ENCODE measurements around the gene CSAD.

The CSAD gene, protein sequence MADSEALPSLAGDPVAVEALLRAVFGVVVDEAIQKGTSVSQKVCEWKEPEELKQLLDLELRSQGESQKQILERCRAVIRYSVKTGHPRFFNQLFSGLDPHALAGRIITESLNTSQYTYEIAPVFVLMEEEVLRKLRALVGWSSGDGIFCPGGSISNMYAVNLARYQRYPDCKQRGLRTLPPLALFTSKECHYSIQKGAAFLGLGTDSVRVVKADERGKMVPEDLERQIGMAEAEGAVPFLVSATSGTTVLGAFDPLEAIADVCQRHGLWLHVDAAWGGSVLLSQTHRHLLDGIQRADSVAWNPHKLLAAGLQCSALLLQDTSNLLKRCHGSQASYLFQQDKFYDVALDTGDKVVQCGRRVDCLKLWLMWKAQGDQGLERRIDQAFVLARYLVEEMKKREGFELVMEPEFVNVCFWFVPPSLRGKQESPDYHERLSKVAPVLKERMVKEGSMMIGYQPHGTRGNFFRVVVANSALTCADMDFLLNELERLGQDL

DNA sequence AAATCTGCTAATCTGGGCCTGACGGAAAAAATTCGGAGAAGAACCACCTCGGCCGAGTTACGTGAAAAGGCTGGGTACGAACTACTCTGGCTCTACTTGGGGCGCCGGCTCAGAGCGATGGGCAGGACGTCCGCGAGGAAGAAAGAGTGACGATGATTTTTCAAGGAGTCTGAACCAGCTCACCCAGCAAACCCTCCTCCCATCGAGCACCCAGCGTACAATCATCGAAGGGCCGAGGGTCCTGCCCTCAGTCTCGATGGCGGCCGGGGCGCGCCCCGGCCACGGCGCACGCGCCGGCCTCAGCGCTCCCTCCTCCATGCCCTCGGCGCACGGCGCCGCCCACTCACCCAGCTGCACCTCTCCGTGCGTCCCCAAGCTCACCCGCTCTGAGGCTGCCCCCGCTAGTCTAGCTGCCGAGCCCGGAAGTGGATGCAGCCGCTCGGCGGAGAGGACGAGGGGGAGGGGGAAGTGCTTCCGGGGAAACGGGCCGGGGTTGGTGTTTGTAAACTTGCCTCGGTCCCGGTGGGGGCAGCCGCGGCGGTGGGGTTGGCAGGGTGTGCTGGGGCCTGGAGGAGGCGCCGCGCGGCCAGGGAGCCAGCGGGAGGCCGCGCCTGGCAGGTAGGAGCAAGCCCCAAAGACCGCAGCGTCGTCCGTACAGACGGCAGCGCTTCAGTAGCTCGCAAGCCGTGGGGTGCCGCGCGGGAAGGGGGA is at the start of gene CSAD, which contains the start of gene ZNF740:
TSS of gene CSAD (minus strand) at position 706 of the 711 bp plus-strand sequence. CDS start 7,455 bp downstream, outside the sequence.
TSS of gene ZNF740 (plus strand) at position 503 of the 711 bp plus-strand sequence. CDS start 1,262 bp downstream, outside the sequence.
- DNase-seq (ENCODE audit: extremely low read depth in 1 of 2, low read depth in 1 of 2) = peak; percentile 94 to 96

DNA sequence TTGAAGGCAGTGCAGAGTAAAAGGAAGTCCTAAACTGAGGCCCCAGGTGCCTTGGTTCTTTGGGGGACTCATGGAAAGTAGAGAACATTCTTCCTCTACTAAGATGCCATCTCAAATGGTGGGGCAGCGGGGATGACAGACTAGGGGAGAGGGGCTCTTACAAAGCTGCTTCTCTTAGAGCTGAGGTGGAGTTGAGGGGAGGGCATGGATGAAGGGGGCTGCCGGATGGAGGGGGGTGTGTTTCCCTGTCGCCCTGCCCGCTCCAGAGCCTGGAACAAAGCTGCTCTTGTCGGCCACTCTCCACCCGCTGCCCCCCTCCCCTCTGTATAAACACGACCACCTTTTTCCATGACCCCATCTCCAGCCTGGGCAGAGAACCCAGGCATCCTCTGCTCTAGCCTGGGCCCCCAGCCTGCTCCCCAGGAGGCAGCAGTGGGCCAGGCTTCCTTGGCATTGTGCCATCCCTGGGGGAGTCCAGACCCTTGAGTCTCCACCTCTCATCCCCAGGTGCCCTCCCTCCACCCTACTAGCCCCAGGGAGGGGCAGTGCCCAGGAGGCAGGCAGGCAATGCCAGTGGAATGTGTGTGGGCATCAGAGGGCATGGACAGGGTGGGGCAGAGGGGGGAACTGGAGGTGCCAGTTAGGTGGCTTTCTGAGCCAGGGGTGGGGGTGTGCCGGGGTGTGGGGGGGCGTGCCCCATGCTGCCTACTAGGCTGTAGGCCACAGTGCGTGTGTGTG is 49.6 kb upstream of the CSAD start:
- DNase-seq (ENCODE audit: extremely low read depth in 1 of 2, low read depth in 1 of 2) = no peak

DNA sequence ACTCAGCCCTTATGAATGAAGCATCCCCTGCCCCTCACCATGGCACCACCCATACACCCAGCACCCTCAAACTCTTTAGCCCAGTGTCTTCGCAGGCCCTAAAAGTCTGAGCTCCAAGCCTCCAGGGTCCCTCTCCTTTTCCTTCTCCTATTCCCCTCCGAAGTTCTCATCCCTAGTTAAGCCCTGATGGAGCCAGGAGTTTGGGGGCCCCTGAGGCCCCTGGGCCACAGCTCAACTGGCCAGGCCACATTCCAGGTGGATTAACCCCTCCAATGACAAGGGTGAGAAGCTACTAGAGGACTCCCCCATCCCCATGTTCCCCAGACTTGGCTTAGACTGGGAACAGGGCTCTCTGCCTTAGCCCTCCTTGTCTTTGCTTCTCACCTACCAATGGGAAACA is 48.7 kb upstream of the CSAD start:
- no peak for DNase-seq (ENCODE audit: extremely low read depth in 1 of 2, low read depth in 1 of 2)

DNA sequence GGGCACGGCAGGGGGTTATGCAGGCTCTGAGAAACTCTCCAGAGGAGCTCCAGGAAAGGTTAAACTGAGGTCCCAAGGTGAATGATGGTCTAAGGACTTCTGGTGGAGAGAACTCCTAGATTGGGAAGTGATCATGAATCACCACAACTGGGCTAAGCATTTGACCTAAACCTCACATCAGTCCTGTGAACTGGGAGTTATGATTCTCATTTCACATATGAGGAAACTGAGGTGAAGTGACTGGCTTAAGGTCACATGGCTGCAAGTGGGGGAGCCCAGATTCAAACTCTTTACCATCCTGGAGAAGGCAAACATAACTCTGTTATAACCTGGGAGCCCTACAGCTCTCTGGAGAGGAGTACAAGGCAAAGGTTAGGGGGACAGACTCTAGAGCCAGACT is 47.1 kb upstream of the CSAD start:
- no peak for DNase-seq (ENCODE audit: extremely low read depth in 1 of 2, low read depth in 1 of 2)

DNA sequence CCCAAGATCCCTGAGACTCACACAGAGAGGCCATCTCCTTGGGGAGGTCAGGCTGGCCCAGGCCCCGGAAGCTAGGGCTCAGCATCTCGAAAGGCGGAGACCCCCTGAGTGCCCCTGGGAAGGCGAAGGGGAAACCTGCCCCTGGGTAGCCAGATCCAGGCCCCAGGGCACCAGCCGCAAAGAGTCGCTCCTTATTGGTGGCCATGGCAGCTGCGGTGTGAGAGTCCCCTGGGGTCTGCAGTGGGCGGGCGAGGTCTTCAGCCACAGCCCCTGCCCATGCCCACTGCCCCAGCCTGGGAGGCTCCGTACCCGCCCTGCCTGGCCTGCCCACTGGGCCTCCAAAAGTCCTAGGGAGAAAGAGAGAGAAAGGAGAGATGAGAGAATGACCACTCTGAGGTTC is 46.6 kb upstream of the CSAD start:
- DNase-seq (ENCODE audit: extremely low read depth in 1 of 2, low read depth in 1 of 2) = no peak

DNA sequence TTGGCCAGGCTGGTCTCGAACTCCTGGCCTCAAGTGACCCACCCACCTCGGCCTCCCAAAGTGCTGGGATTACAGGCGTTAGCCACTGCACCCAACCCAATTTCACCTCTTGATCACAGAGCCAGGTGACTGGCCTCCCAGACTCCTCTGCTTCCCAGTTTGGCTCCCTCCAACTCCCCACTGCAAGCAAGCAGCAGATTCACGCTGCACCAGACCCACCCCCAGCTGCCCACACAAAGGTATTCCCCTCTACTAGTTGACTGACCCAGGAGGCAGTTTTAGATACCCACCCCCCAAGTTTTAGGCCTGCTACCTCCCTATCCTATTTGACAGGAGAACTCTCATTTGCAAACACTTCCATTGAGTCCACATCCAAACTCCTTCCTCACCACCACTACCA is 46.1 kb upstream of the CSAD start:
- DNase-seq (ENCODE audit: extremely low read depth in 1 of 2, low read depth in 1 of 2) = no peak

DNA sequence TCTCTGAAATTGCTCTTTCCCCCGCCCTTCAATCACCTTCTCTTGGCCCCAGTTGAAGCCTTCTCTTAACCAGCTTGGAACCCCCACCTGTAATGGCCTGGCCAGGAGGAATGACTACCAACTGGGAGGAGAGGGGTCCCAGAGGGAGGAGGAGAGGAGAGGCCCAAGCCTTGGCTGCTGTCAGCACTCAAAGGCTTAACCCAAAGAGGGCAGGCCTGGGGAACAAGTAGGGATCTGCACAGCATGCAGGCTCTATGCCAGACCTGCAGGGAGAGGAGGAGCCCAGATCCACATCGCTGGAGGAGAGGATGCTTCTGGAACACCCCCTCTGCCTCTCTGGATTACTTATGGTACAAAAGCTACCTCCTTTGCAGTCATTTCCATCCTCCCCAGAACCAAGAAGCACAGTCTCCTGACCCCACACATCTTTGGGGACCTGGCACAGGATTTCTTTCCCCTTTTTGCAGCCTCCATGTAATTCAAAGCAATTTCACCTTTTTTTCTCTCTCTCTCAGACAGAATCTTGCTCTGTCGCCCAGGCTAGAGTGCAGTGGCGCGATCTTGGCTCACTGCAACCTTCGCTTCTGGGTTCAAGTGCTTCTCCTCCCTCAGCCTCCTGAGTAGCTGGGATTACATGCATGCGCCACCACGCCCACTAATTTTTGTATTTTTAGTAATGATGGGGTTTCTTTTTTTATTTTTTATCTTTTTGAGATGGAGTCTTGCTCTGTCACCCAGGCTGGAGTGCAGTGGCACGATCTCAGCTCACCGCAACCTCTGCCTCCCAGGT is 45.1 kb upstream of the CSAD start:
- DNase-seq (ENCODE audit: extremely low read depth in 1 of 2, low read depth in 1 of 2) = no peak

DNA sequence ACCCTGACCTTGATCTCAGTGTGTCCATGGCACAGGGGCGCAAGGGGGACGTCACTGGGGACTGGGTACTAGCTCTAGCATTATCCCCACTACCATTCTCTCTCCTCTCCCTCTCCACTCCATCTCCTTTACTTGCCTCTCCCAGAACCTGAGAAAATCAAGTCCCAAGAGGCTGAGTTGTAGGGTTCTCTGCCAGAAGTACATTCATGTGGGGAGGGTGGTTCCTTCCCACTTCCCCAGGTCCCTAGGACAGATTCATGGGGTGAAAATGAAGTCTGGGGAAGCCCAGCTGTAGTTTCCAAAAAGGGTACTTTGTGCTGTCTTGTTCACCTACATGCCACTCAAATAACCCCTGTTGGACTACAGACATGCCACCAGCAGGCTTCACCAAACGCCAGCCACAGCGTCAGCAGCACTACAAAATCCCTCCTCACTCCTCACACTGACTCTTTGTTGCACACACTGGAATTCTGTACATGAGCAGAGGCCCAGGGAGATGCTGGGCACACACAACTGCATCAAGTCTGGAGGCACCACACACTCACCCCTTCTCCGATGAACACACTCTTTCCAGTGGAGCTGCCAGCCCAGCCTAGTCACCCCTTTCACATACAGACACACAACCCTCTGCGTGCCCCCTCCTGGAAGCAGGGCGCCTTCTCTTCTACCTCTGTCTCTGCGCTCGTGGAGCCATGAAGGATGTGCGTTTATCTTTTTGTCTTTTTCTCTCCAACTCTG is 44.3 kb upstream of the CSAD start:
- DNase-seq (ENCODE audit: extremely low read depth in 1 of 2, low read depth in 1 of 2) = no peak

DNA sequence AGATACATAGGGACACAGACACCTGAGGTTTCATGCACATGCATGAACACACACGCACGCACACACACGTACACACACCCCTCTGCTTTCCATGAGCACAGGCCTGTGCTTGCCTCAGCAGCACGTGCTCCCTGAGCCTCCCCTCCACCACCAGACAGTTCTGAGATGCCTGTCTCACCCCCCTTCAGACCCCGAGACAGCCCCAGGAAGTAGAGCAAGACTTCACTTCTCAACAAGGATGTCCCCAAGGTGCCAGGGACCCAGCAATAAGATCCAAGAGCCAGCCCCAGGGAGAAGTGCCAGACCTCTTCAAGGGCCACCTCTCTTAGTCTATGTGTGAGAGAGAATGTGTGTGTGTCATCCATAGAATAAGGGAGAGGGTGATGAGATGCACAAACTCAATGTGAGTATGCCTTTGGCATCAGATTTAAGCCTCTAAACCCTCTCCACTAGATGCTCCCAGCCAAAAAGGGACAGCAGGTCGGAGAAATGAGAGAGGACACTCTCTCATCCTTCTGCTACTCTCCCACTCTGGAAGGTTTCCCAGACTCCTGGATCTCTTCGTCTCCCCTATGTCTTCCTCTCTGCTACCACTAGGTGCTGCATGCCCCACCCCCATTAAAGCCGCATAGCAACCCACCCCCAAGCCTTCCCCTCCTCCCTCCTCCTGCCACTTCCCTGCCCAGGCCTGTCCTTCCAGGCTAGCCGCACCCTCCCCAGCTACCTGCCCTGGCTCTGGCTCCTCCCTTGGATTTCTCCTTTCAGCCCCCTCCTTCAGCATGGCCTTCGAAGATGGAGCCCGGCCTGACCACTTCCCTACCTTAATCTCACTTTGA is 43.6 kb upstream of the CSAD start:
- no peak for DNase-seq (ENCODE audit: extremely low read depth in 1 of 2, low read depth in 1 of 2)

DNA sequence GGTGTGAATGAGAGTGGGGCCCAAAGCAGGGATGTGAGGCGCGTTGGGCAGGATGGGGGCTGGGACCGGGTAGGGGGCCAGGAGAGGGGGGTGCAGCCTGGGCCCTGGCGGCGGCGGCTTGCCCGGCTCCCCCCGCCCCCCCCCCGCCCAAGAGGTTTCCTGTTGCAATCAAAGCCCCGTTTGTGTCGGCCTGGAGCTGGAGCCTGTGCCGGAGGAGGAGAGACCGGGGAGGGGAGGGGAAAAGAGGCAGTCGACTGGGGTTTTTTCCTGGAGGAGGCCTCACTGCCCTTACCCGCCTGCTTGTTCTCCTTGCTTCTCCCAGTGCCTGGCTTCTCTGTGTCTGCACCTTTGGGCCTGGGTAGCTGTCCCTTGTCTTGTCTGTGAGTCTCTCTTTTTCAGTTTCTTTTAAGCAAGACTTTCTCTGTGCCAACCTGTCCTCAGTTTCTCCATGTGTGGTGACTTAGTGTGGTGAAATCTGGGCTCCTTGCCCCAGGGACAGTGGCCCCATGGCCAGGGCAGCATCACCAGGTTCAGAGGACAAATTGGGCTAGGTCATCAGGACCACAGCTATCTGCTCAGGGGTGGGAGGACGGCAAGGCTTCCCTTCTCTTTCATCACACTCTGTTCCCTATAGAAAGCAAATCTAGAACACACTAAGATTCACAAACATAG is 42.8 kb upstream of the CSAD start:
- no peak for DNase-seq (ENCODE audit: extremely low read depth in 1 of 2, low read depth in 1 of 2)

DNA sequence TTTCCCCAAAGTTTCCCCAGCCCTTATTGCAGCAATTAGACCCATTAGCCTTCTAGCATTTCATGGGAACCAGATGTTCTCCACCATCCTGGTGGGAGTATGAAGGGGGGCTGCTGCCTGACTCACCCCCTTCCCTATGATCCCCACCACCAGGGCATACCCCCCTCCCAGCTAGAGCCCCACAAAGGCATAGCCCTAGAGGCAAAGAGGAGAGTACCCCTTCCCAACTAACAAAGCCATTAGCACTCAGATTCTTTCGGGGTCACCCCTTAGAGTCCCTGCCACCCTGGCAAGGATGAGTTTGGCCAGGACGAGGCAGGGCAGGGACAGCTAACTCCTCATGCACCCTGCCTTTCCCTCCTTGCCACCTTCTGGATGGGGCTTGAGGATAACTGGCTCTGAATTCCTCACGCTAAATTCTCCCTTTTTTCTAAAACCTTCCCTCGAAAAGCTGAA is 42.1 kb upstream of the CSAD start:
- DNase-seq (ENCODE audit: extremely low read depth in 1 of 2, low read depth in 1 of 2) = no peak

DNA sequence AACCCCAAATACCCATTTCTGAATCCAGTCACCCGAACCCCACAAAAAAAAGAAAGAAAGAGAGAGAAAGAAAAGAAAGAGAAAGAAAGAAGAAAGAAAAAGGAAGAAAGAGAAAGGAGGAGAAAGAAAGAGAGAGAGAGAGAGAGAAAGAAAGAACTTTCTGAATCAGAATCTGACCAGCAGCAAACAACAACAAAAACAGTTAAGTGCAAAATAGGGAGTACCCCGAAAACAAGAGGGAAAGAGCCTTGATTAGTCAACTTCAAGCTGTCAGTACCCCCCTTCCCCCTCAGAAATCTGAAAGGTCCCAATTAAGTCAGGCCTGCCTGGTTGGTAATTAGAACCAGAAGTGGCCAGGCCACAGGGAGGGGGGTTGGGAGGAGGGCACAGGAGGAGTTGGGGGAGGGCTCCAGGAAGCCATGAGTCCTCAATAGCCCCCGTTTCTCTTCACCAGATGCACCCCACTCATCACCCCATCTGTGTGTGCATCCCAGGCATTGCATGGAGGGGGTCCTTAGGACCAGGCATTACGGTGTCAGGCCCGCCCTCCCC is 41.5 kb upstream of the CSAD start:
- DNase-seq (ENCODE audit: extremely low read depth in 1 of 2, low read depth in 1 of 2) = no peak

DNA sequence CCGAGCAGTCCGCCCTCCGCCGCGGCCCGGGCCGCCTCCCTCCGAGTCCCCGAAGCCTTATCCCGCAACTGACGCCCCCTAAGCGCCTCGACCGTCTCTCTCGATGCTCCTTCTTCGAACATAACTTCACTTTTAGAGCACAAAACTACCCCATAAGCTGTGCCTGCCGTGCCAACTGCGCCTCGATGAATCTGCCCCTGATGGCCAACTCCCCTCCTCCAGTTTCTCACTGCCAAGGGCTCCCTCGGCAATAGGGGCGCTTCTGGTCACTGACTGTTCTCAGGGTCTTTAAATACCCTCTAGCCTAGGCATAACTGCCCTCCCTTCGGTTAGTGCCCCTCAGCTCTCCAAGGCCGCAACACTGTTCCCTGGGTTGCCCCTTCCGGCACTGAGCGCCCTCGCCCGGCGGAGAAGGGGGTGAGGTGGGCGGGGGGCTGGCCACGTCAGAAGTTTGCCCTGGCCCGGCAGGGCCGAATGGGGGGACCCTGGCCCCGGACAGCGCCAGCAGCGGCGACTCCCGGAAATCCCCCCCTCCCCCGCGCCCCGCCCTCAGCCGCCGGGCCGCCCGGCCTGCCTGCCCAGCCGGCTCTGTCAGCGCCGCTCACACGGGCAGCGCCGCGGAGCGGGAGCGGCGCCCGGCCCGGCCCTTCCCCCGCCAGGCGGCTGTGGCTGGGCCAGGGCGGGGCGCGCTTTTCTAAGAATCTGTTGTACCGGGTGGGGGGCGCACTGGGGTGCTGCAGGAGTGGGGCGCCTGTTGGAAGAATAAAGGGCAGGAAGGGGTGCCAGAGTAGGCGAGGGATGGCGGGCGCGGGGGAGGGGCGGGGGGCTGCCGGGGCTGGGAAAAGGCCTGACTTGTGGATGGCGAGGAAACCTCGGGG is 40.7 kb upstream of the CSAD start:
- DNase-seq (ENCODE audit: extremely low read depth in 1 of 2, low read depth in 1 of 2) = no peak

DNA sequence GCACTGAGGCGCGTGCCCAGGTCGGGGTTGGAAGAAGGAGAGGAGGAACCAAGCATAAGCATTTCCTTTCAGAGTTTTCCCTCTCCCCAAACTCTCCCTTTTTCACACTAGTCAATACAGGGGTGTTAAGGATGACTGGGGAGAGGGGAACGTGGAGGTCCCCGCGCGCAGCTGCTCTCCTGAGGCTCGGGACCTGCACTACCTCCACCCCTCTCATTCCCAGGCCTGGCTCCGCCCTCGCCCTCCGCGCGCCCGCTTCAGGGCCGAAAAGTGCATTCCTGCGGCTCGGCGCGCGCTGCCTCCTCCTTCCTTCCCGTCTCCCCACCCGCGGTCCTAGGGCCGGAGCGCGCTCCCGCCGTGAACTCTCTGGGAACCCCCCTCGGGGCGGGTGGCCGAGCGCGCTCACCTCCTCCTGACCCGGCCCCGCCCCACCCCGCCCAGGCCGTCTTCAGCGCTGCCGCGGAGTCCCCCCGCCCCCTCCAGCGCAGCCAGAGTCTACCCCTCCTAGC is 40.0 kb upstream of the CSAD start:
- peak in 1 of 2 donors; percentile 70 for DNase-seq (ENCODE audit: extremely low read depth in 1 of 2, low read depth in 1 of 2)

DNA sequence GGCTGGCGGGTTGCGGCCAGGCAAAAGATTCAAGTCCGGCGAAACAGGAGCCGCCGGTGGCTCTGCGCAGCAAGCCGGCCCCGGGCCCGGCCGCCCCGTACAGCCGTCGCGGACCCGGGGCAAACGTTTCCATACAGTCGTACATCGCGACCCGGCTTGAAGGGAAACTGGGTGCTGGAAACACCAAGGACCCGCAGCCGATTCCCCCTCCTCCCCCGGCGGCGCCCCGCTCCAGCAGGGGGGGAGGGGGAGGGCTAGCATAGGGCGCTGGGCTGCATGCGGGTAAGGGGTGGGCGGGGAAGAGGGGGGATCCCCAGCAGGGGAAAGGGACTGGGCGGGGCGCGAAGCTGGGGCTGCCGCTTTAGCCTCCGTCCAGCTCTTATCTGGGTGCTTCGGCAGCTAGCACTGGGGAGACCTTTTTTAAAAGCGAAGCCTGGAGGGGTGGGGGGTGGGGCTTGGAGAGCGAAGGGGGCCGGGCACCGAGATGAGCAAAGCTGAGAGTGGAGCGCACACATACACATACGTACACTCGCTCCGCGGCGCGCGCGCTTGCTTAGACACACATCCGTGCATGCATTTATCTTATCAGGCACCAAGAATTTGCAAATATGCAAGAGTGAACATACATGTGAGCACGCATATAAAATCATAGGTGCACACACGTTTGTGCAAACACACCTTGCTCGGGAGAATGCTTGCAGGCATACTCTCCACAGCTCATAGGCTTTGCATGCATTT is 39.4 kb upstream of the CSAD start:
- peak in 1 of 2 donors; percentile 62 for DNase-seq (ENCODE audit: extremely low read depth in 1 of 2, low read depth in 1 of 2)
